Urothelium cell line (cell line): ENCODE results near the gene HIVEP2.

Experiments used
- DNase-seq: peaks from one replicate; pipeline ENCODE4 v3.0.0; 2011; ENCODE audit warnings: low spot score, mixed read lengths
- FAIRE-seq: peaks from 2 replicates; lab custom pipeline; 2011; peaks lifted over from hg19 to GRCh38; lab: Jason Lieb, UNC

HIVEP2 gene

DNA sequence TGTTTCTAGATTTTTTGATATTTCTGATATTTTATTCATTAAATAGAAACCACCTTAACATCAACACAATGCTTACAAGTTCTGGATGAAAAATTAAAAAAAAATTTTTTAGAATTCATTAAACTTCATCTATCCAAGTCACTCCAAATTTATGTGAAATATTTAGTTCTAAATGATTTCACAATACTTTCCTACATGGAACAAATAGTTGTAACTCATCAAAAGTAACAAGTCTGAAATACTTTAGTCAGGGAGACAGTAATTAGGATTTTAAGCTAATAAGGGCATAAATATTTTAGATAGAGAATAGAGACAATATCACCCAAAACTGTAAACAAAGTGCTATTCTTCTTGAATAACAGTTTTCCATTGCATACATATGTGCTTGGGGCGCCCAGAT is 147.8 kb downstream of the HIVEP2 start:
- DNase-seq (no peak), FAIRE-seq (no peak)

DNA sequence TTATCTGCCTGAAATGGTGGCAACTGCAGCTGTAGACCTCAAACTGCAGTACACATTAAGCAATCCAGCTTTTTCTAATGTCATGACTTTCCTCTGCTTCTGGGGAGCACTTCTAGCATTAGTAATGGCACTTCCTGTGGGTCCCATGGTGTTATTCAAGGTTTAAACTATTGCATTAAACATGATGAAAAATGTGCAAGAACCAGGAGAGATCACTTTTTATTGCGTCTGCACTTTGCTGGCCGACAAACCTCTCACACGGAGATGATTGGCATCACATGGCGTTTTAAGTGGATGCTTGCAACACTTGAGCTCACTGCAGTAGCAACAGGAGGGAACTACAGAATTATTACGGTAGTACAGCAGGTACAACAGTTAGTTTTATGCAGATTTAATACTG is 148.4 kb downstream of the HIVEP2 start:
- no peak for DNase-seq
- no peak for FAIRE-seq

DNA sequence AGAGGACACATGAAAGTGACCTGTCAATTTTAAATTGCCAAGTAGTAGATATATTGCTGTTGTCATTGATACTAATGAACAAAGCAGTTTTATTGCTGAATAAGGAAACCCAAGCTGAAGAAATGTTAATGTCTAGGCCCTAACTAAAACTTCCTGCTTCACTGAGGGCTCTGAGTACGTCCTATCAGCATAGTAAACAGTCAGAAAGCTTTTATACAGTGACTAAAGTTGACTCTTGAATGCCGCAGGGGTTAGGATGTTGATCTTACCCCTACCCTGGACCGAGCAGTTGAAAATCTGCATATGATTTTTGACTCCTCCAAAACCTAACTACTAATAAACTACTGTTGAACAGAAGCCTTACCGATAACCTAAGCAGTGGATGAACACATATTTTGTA is 149.0 kb downstream of the HIVEP2 start:
- DNase-seq = no peak
- FAIRE-seq = no peak

DNA sequence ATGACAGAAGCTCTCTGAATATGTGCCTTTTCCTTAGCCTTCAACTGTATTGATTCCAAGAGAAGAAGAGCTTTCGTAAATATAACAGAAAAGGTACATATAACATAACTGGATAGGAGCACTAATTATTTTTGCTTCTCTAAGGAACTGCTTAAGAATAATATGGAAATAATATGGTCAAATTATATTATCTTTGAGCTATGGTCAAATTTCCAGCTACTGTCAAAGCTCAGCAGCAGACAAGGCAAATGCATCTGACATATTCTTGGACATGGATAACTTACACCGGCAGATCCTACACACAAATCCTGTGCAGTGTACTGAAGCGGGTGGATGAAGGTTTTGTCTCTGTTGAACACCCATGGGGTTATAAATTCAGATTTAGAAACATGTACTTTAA is 150.6 kb downstream of the HIVEP2 start:
- DNase-seq (no peak), FAIRE-seq (no peak)

DNA sequence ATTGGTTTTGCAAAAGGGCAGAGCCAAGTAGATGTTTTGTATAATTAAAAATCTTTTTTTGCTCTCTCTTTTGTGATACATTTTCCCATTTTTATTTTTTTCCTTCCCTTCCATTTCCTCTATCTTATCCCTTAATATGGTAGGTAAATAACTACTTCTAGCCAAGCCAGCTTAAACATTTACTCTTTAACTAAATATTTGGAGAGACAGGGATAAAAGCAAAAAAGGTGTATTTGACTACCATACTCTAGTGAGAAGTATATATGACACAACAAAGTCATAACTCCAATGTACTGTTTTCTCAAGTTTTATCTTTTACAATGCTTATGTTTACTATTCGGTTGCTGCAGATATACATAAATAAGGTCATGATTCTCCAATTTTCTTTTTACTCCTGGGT is 154.7 kb downstream of the HIVEP2 start:
- no peak for DNase-seq
- FAIRE-seq = no peak

DNA sequence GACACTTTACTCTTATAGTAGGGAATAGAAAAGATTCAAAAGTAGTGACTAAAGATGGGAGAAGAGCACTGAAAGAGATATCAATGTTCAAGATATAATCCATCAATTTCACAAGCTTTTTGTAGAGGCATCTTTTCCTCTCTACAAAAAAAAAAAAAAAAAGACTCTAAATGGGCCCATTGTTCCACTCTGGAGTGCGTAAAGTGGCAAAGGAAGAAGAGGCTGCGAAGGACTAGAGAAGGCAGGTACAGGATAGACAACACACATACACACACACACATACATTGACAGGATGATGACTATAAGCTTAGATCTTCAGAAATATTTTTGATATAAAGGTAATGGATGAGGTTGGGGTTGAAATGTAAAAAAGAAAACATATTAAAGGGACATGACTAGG is 157.6 kb downstream of the HIVEP2 start:
- DNase-seq (no peak), FAIRE-seq (no peak)

DNA sequence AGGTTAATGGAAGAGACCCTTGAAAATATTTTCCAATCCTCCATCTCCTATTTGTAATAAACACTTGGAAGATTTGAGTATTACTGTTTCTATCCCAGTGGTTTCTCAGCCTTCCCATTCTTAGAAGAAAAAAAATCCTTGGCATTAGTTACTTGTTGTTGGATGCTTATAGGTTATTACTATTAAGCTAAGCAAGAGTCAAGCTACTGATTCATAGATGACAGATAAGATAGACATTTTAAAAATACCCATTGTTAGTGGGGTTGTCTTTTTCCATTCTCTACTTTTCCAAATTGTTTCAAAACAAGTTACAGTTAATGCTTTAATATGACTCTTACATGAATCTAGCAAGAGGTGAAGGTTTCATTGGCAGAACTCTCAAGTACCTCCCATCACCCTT is 158.5 kb downstream of the HIVEP2 start:
- DNase-seq = no peak
- no peak for FAIRE-seq

DNA sequence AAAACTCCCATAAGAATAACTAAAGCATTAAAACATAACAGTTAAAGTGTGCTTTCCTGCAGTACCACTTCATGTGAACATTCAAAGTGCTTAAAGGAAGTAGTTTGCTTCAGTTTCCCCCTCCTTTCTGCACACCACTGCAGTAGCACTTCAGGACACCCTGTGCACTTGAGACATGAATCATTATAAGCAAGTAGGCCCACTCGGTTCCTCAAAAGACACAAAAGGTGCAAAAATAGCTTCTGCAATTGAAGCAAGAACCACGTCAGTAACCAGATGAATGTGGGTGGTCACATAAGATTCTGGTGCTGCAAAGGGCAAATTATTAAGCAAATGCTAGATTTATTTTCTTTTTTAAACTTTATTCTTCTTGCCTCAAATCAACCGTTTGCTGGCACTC is 160.6 kb downstream of the HIVEP2 start:
- FAIRE-seq (no peak), DNase-seq (no peak)

DNA sequence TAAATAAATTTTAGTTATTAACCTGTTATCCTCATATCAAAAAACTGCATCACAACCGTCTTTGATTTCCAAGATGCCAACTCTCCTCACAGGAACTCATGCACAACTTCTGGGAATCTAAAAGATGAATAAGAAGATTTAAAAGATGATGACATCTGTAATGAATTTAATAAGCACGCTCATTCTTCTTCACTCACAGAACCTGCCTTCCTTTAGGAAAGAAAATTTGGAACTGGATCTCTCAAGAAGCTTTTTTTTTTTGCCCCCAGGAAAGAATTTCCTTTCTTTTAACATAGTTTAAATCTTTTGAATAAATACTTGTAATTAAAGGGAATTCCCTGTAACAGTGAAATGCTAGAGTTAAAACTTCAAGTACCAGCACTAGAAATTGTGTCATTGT is 161.5 kb downstream of the HIVEP2 start:
- no peak for DNase-seq
- no peak for FAIRE-seq

DNA sequence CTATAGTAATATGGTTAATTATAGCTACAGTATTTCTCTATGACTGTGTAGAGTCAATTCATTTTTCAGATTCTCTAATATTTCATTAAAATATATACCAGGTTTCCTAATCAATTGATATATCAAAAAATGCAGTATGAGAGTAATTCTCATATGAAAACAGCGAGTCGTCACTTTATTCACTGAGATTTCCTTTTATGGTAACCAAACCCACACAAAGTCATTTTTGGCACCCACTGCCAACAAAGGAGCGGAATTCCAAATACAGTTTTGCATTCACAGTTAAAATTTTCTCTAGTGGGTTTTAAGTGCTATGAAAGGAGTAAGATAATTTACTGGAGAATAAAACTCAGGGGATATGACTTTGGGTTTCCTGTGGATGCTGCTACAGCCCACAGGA is 163.8 kb downstream of the HIVEP2 start:
- FAIRE-seq (no peak), DNase-seq (no peak)

DNA sequence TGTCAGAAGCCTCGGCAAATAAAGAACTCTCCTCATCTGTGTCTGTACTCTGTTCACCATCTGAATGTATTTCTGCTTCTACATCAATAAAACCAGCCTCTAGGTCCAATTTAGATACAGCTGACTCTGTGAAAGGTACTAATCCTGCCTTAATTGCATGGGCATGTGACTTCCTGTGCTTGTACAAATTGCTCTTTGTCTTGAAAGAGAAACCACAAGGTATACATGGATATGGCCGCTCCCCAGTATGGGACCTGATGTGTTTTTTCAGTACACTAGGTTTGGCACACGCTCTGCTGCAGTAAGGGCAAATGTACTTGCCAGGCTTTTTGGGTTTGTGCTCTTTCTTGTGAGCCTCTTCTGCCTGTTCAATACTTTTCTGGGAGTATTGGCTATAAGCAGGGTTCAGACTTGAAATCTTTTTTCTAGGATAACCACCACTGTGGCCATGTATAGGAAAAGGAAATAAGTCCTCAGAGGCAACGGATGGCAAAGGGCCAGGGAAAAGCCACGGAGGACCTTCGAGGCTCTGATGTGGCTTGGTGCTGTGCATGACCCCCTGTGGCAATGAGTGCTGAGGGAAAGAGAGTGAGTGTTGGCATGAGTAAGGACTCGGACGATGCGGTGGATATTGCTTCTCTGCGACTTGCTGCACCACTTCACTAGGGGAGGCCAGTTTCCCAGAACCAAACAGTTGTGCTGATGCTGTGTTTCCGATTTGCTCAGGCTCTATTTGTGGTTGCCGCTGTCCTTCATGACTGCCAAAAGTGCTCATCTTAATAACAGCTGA is 170.9 kb downstream of the HIVEP2 start:
- DNase-seq = no peak
- no peak for FAIRE-seq

DNA sequence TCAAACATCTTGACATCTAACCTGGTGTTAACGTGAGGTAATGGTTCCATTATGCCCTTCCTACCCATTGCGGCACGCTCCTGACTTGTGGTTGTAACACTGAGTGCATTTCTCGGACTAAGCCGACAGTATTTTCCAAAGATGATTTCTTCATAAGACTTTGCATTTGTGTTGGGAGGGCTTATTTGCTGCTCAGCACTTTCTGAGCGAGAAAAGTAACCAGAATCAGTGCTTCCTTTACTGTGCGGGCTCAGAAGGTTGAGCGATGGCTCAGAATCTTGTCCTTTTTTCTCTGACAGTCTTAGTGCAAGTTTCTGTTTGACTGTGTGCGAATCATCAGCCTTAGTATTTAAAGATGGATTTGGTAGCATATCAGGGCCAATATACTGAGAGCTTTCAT is 171.7 kb downstream of the HIVEP2 start:
- no peak for FAIRE-seq
- no peak for DNase-seq

DNA sequence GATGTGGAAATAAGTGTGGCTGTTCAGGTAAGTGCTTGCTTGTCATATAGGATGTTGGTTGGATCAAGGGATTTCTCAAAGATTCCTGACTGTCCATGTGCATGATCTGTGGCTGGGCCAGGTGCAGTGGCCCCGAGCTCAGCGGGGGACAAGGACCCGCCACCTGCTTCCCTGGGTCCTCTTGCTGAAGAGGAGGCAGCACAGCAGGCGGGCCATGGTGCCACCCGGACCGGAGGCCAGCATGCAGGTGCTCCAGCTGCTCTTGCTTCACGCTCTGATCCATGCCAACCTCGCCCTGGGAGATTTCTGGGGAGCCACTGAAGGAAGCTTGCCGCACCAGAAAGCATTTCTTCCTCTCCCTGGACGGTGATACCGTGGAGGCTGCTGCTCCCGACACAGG is 173.8 kb downstream of the HIVEP2 start:
- FAIRE-seq = no peak
- DNase-seq = no peak

DNA sequence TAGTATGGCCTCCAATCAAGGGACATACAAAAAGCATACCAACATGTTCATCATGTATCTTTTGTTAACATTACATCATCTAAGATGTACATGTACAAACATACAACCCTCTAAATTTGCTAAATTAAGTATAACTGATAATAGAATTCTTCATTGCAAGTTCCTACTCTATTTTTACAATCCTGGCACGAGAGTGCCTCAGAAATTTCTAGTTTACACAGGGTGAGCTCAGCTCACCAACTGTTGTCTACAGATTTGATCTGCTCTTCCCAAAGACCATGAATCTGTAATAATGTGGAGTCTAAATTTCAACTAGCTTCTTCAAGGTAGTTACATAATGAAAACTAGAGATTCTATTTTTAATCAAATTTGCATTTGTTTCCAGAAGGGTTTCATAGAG is 179.7 kb downstream of the HIVEP2 start:
- FAIRE-seq = no peak
- no peak for DNase-seq

DNA sequence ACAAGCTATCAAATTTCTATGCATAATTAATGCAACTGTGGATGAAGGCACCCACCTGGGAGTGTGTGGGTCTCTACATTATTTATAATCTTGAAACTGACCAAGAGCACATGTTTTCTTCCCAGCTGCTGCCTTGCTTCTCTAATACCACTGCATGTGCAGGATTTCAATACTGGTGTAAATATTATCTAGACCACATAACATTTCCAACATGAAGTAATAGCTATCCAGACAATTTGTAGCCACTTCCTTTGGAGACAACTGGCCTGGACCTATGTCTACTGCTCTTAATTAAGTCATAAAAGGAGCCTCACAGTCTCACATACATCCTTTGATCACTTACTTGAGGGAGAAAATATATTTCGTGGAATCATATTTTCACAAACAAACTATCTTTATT is 180.7 kb downstream of the HIVEP2 start:
- FAIRE-seq = no peak
- DNase-seq = no peak

DNA sequence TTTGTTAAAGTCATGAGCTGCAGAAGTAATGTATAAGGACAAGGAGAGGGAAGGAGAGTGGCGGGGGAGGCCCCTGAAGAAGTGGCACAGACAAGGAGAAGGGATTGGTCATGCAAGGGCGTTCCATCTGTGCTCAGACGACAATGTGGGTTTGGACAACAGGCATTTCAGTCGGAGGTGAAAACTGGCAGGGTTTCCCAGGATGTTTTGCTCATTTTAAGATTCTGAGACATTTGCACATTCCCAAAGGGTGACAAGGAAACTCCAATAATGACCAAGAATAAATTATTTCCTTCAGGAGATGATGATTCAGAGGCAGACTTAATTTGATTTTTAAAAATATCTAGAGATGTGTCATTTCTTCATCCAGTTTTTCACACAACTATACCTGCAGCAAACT is 181.8 kb downstream of the HIVEP2 start:
- DNase-seq (no peak), FAIRE-seq (no peak)

DNA sequence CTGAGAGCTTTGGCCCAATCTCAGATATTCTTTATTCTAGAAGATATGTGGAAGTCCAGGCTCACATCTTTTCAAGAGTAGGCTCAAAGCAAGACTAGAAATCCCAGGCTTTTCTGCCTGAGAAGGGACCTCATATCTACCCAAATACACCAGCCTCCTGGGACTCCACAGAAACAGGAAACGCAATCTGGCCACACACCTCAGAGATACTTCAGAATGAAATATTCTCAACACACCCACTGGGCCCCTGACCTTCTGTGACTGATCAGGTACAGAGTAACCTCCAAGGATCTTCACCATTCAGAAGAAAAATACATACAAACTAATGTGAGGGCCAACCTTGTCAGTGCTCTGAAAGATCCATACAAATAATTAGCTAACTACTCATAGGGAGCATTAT is 183.2 kb downstream of the HIVEP2 start:
- FAIRE-seq = no peak
- DNase-seq = no peak

DNA sequence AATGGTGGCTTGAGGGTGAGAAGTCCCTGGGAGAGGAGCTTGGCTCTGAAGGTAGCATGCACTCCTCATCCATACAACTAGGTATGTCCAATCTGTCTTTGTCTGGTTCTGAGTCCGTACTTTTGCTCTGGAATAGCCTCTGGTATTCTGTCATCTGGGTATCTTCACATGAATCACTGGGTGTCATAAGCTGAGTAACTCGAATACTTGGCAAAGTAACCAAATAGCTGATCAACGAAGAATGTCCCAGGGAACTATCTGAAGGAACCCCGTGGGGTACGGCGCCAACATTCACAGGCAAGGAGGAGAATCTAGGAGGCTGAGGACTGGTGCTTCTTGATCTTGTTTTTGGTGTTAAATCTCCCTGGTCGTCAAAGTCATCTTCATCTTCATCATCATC is 184.8 kb downstream of the HIVEP2 start:
- FAIRE-seq (no peak), DNase-seq (no peak)

DNA sequence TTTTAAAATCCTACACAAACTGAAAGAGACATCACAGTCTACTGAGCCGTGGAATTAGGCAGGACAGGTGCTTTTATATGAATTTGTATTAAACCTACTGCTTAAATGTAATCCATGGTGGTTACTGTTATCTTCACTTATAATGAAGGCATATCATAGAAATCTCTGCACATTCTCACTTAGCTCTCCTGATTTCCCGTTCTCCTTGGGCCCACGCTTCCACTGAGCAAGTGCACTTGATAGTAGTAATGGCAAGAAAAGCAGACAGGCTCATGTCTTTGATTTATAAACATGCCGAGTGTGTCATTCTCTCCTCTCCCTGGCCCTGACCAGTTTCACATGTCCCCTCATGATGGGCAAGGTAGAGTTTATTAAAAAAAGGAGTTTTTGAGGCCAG is 186.3 kb downstream of the HIVEP2 start:
- no peak for FAIRE-seq
- DNase-seq = no peak

DNA sequence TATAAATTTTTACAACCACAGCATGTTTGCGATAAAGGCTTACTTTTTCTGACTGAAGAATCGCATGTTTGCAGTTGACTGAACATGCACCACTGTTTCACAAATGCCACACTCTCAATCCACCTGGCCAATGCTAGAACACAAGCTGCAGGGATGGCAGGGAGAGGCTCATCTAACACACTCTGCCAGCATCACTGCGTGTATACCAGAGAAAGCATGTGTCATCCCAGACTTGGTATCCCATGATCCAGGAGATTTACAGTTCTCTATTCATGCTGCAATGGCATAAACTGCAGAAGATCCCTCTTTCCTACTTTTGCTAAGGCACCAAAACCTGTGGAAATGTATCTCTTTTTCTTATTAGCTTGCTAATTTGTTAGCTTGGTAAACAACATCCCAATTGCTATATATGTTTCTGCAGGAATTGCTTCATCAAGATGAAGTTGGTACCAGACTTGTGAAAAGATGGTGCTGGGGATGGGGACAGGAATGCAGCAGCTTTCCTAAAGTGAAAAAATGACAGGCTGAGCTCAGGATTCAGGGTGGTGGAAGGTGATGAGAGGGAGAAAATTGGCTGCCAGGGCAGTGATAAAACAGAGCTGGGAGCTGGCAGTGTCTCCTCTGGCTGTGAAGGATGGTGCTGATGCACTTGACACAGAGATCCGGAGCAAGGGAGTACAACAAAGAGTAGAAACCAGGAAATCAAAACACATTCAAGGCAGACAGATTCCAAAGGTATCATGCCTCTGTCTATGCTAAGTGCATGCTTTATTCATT is 186.9 kb downstream of the HIVEP2 start:
- DNase-seq (no peak), FAIRE-seq (no peak)

DNA sequence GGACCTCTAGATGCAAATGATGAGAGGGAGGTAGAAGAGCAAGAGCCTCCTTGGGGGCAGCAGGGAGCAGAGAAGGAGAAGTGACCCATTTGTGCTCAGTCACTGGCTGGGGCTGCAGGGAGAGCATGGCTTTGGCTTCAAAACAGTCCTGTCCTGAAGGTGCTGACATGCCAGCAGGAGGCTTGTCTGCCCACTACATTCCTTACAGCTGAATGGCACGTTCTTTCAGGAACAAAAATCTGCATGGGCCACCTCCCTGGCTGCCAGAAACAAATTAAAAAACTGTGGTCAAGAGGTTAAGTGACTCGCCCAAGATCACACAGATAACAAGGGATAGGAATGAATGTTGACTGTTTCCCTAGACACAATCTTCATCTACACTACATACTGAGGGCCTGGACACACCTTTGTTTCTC is 188.8 kb downstream of the HIVEP2 start:
- no peak for FAIRE-seq
- peak; percentile 30 for DNase-seq

DNA sequence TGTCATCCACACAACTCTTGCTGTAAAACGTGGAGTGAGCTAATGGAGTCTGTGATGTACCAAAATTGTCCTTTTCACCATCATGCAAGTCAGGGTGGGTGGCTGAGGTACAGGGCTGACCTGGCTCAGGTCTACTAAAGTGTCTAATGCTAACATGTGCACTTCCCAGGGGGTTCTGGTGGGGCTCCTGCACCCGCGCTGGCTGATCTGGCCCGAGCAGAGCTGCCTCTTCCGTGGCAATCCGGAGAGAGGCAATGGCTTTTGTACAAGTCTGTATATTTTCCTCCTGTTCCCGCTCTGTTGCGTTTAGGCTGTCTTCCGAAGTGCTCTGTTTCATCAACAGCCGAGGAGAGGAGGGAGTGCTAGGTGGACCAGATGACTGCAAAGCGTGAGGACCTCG is 191.8 kb downstream of the HIVEP2 start:
- no peak for FAIRE-seq
- no peak for DNase-seq

DNA sequence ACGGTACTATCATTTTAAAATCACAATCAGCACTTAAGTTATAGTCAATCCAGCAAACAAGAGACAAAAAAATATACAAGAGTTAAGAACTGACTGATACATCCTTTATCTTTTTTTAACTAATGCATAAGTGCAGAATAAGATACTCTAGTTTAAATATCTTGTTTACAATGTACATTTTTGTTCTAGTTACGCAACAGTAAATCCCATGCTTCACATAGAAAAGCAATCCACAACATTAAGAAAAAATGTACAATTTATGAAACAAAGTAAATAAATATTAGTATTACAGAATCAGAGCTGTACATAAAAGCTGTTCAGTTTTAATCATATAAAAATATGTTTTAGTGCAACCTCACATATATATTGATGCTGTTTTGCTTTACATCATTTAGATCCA is 192.6 kb downstream of the HIVEP2 start:
- DNase-seq (no peak), FAIRE-seq (no peak)
